GM19025 (cell line): ENCODE data around the gene JARID2.

Source experiments
- ATAC-seq: cut with Tn5 transposase; IDR thresholded peaks from one replicate; pipeline ENCODE4 v1.9.1; 2021; ENCODE audit warnings: mild to moderate bottlenecking, low read depth, moderate library complexity; ENCODE audit not compliant: unreplicated experiment

JARID2 gene

GRCh38 chr6:15474196-15474595 lies 228.3 kb downstream of the JARID2 start:
- ATAC-seq, result no peak

GRCh38 chr6:15475261-15475660 lies 229.4 kb downstream of the JARID2 start:
- no peak for ATAC-seq

- ATAC-seq, result no peak
These were observed 230.0 kb downstream of the JARID2 start for GRCh38 chr6:15475872-15476271.

- no peak for ATAC-seq
These were observed 230.9 kb downstream of the JARID2 start for GRCh38 chr6:15476631-15477380.

GRCh38 chr6:15477746-15478145 lies 231.9 kb downstream of the JARID2 start:
- ATAC-seq, result no peak

GRCh38 chr6:15479761-15480160 lies 233.9 kb downstream of the JARID2 start:
- ATAC-seq, result no peak

- no peak for ATAC-seq
These were observed 234.7 kb downstream of the JARID2 start for GRCh38 chr6:15480525-15480924.

- ATAC-seq, result no peak
These were observed 235.8 kb downstream of the JARID2 start for GRCh38 chr6:15481390-15482291.

GRCh38 chr6:15483060-15483459 lies 237.2 kb downstream of the JARID2 start:
- ATAC-seq, result no peak

GRCh38 chr6:15484140-15484539 lies 238.3 kb downstream of the JARID2 start:
- ATAC-seq, result no peak

- ATAC-seq, result no peak
These were observed 239.0 kb downstream of the JARID2 start for GRCh38 chr6:15484821-15485220.

GRCh38 chr6:15485936-15486335 lies 240.1 kb downstream of the JARID2 start:
- no peak for ATAC-seq

GRCh38 chr6:15487262-15487661 lies 241.4 kb downstream of the JARID2 start:
- no peak for ATAC-seq

- no peak for ATAC-seq
These were observed 243.5 kb downstream of the JARID2 start for GRCh38 chr6:15489261-15489962.

- no peak for ATAC-seq
These were observed 244.6 kb downstream of the JARID2 start for GRCh38 chr6:15490242-15491100.

- no peak for ATAC-seq
These were observed 245.6 kb downstream of the JARID2 start for GRCh38 chr6:15491255-15491985.

GRCh38 chr6:15491986-15492269 lies 246.1 kb downstream of the JARID2 start:
- ATAC-seq, result no peak

- no peak for ATAC-seq
These were observed 247.7 kb downstream of the JARID2 start for GRCh38 chr6:15493437-15494168.

GRCh38 chr6:15495375-15495901 lies 249.6 kb downstream of the JARID2 start:
- no peak for ATAC-seq
